Adrenal gland (tissue), 5 donors: ENCODE results near the gene KDM2B.

ENCODE experiments used
- CTCF ChIP-seq, 6 experiments: fragments of 450-650 bp in 4 of 6; fragments of 200-600 bp in 2 of 6; sonication (generic) in 1 of 6; IDR thresholded peaks; 1 replicate in 5 of 6; 2 replicates in 1 of 6; pipeline versions ENCODE4 v1.5.1 to v1.8.0; 2016 to 2021; ENCODE audit warnings: antibody characterized with exemption in 6 of 6, mild to moderate bottlenecking in 2 of 6, moderate library complexity in 1 of 6
- POLR2A ChIP-seq, 2 donors: fragments of 450-650 bp; IDR thresholded peaks; one replicate each; pipeline ENCODE4 v1.6.1; 2017; ENCODE audit warnings: antibody characterized with exemption in 2 of 2, mild to moderate bottlenecking in 2 of 2, moderate library complexity in 1 of 2
- donor health status: DM: no; HTN: no; CAD: no.

- no peak for TF ChIP-seq CTCF (IDR thresholded peaks at IDR 0.05)
- TF ChIP-seq POLR2A (IDR thresholded peaks at IDR 0.05): no peak
Measured at GRCh38 chr12:121452340-121452984, 128.4 kb downstream of the KDM2B start.
